Activated CD8-positive, alpha-beta memory T cell treated with anti-CD3 and anti-CD28 coated beads for 48 hours (primary cell): ENCODE results near the gene NPC2.
"Not testable (repeated sequence)": the region's sequence is repeated elsewhere in the genome, so short reads cannot be mapped to it uniquely, and the experiment has no call there.

Experiments
- DNase-seq, 3 experiments: peaks; one replicate each; pipeline ENCODE4 v3.0.0-alpha.2; 2020; ENCODE audit warnings: low read depth in 2 of 3, low spot score in 2 of 3

Gene NPC2

GRCh38 chr14:74472601-74473000, 20.5 kb downstream of the NPC2 start:
- no peak for DNase-seq

GRCh38 chr14:74469548-74470518, 23.3 kb downstream of the NPC2 start:
- DNase-seq, result no peak

GRCh38 chr14:74468513-74468912, 24.6 kb downstream of the NPC2 start:
- no peak for DNase-seq

DNA sequence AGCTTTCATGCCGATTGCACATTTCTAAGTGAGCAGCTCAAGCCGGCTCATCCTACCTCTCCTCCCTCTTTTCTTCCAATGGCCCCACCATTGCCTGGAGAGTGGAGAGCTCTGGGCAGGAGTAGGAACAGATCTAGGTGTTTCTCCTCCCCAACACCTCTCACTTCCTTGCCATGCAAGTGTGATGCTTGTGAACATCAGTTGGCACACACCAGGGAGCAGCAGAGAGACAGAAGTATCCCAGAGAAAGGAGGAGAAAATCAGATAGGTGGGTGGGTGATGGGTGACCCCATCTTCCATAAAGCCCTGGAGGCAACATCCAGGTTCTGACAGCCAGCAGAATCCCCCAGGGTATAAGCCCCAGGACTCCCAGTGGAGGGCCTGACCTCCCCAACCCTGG, 27.8 kb downstream of the NPC2 start:
- no peak for DNase-seq

- no peak for DNase-seq
Measured at GRCh38 chr14:74464785-74465184, 28.3 kb downstream of the NPC2 start.

GRCh38 chr14:74463697-74464096, 29.4 kb downstream of the NPC2 start:
- no peak for DNase-seq

DNA sequence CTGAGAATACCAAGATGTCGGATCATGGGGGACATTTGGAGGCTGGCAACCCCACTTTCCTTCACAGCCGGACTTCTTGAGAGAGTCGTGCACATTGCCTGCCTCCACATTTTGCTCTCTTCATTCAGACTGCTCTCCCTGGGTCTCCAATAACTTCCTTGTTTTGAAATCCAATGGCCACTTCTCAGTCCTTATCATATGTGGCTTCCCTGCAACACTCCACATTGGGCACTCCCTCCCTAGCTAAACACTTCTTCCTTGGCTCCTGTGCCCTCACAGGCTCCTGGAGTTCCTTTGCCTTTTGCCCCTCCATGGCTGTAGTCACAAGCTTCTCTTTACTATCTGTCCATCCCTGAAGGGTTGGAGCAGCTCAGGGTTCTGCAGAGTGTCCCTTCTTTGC, 30.1 kb downstream of the NPC2 start:
- no peak for DNase-seq

DNA sequence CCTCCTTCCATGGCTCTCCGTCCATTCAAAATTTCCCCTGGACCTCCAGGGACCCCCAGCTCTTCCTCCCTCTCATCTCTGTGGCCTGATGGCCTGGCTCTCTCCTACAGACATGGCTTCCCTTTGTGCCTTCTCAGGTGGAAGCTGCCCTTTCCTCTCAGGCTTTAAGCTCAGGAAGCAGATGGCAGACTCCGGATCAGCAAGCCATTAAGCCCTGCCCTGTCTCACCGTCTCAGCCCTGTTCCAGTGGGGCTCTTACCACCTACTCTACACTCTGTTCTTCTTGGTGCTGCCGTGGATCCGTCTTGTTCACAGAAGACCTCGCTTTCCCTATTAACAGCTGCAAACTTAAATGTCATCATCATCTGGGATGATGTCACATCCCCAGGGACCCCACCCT, 33.1 kb downstream of the NPC2 start:
- DNase-seq, result no peak

DNA sequence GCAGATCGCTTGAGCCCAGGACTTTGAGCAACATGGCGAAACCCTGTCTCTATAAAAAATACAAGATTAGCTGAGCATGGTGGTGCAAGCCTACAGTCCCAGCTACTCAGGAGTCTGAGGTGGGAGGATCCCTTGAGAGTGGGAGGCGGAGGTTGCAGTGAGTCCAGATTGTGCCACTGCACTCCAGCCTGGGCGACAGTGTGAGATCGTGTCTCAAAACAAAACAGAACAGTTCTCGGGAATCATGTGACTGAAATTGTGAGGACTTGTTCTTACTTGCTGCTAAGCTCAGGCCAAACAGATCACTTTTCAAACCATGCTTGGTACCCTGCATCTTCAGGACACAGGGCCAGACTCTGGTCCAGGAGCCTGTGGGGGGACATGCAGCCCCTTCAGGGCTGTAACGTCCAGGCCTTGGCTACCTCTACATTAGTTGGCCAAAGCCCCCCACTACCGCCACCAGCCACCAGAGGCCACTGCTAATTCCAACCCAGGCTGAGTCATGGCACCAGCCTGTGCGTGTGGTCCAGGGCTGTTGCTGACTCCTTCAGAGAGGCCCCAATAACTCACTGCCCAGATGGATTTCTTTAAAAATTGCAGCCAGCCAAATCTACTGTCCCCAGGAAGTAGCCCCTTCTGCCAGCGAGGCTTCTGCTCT, 33.7 kb downstream of the NPC2 start:
- DNase-seq, result peak in 1 of 3 experiments; percentile 6

DNA sequence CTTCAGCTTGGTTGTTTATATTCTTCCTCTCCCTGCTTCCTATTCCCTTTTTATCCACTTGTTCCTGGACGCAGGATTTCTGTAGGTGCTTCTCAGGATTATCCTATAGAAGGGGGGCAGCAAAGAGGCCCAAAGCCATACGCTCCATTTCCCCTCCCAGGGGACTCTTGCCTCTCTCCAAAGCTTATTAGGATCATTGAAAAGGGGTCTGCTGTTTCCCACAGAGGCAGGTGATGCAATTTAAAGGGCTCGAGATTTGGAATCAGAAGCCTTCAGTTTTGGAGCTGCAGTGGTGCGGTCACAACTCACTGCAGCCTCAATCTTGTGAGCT, 35.6 kb downstream of the NPC2 start:
- DNase-seq, result no peak

- DNase-seq, result no peak
Measured at GRCh38 chr14:74456684-74457564, 36.2 kb downstream of the NPC2 start.

DNA sequence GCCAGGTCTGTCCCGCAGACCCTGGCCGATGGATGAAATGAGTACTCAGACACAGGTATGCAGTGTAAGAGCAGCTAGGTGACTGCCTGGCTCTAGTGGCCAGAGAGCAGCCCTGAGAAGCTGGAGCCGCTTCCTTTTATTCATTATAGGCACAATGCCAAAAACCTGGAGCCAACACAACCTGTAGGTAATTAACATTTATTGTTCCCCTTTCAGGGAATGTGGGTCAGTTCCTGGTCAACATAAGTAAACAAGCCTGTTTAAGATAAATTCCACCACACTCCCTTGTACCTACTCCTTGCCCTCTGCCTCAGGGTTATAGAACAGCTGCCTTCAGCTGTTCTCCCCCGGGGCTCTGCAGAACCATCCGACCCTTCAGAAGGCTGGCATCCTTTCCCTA, 38.7 kb downstream of the NPC2 start:
- not testable (repeated sequence) for DNase-seq

DNA sequence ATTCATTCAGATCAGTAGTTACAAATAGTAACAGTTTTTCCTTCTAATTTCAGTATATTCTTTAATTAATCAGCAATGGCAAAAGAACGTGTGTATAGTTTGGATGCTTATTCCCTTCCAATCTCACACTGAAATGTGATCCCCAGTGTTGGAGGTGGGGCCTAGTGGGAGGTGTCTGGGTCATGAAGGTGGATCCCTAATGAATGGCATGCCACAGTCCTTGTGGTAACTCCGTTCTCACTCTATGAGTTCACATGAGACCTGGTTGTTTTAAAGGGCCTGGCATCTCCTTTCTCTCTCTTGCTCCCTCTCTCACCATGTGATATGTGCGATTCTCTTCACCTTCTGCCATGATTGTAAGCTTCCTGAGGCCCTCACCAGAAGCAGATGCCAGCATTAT, 48.2 kb downstream of the NPC2 start:
- no peak for DNase-seq

GRCh38 chr14:74442757-74443156, 50.3 kb downstream of the NPC2 start:
- DNase-seq, result no peak

- no peak for DNase-seq
Measured at GRCh38 chr14:74441113-74441512, 52.0 kb downstream of the NPC2 start.

DNA sequence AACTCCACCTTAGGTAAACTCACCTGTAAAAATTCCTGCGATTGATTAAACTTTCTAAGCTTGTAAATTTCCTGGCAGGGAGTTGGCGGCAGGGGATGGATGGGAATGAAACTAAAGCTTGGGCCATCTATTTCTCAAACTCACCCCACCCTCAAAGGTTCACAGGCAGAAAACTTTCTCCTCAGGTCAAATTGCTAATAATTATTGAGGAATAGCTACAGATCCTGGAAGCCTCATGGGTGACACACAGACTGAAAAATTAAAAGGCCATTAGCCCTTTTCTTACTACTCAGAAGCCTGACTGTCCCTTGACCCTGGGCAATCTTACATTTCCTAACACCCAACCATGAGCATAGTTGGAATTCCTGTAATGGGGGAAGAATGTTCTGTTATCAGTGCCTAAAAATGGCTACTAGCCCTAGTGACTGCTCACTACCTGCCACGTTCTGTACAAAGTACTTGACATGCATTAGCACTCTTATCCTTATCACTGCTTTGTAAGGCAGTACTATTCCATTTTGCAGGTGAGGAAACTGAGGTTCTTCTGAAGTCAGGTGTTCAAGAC, 54.7 kb downstream of the NPC2 start:
- DNase-seq, result no peak

- no peak for DNase-seq
Measured at GRCh38 chr14:74437496-74438053, 55.5 kb downstream of the NPC2 start.

DNA sequence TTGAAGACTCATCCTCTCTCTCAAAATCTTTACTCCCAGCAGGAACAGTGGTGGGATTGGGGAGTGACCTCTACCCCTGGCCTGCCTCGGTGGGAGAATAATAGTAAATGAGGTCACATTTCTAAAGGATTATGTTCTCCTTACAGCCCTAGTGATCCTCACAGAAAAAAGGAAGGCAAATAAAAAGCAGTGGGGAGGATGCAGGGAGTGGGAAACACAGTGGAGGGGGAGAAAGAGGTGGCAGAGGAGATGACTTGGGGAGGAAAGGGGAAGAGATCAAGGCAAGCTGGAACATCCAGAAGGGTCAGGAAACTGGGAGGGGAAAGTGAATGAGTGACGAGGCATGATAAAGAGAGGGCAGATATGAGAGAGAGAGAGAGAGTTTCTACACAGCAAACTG, 58.8 kb downstream of the NPC2 start:
- no peak for DNase-seq

DNA sequence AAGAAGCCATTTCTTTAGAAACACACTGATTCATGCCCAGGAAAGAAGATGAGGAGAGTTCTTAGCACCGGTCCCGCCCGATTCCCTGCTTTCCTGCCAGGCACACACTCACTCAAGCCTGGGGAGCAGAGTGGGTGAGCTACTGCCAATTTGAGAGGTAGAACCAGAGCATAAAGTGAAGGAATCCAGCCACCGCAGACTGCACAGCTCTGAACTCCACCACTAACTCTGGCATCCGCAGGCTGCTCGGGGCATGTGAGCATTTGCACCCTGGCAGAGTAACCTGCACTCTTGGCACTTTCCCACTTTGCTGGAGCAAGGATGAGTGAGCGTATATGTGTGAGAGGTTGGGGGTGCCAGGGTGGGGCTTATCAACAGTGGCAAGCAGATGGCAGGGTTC, 63.1 kb downstream of the NPC2 start:
- DNase-seq, result no peak
